A549 (cell line): ENCODE results near the gene TSEN54. TPM values are rescaled to one million over a fixed set of nuclear protein-coding genes. Genes with fewer than 3 reads are reported as not detected.
A peak's percentile ranks its signal among the peaks of the same experiment; 100 is the strongest.

Experiments used
- ATAC-seq, 2 experiments: fragments of 200-7000 bp in 1 of 2; fragments of >200 bp in 1 of 2; cut with Nextera tagmentation in 1 of 2; cut with Tn5 transposase in 1 of 2; 3 replicates each; pipeline versions ENCODE4 v1.8.0 to v1.9.1; 2018 to 2020; ENCODE audit warnings: mild to moderate bottlenecking in 1 of 2, moderate library complexity in 1 of 2
- CTCF ChIA-PET: fragments of 300-600 bp; sonication (Branson Sonifier 250); formaldehyde crosslinking; extraction: SDS; loops from one replicate; lab custom pipeline; 2021; ENCODE audit warnings: antibody characterized with exemption, inconsistent platforms; lab: Yijun Ruan, JAX
- POLR2A ChIA-PET: fragments of 350-600 bp; formaldehyde crosslinking; extraction: SDS; loops from one replicate; lab custom pipeline; 2021; ENCODE audit warnings: antibody characterized with exemption, inconsistent platforms; lab: Yijun Ruan, JAX
- DNase-seq, 2 experiments: peaks; one replicate each; pipeline versions ENCODE4 v3.0.0 to v3.0.0-alpha.2; 2011 to 2016; ENCODE audit warnings: low read depth in 1 of 2, low spot score in 1 of 2
- FAIRE-seq: peaks from 2 replicates; lab custom pipeline; 2011; peaks lifted over from hg19 to GRCh38; lab: Jason Lieb, UNC
- H3K27ac ChIP-seq, 2 experiments: fragments of >200 bp; sonication (Bioruptor Twin); formaldehyde crosslinking; 3 replicates each; pipeline ENCODE4 v1.5.1; 2016 to 2017
- H3K4me1 ChIP-seq: fragments of >200 bp; sonication (Bioruptor Twin); formaldehyde crosslinking; 3 replicates; pipeline ENCODE4 v1.6.1; 2016
- H3K4me2 ChIP-seq: fragments of >200 bp; sonication (Bioruptor Twin); formaldehyde crosslinking; 3 replicates; pipeline ENCODE4 v1.6.1; 2016
- H3K4me3 ChIP-seq: fragments of >200 bp; sonication (Bioruptor Twin); formaldehyde crosslinking; 3 replicates; pipeline ENCODE4 v1.5.1; 2016
- H3K9me3 ChIP-seq: fragments of >200 bp; sonication (Bioruptor Twin); formaldehyde crosslinking; 3 replicates; pipeline ENCODE4 v1.6.1; 2016
- CEBPB ChIP-seq, 2 experiments: fragments of >200 bp in 1 of 2; sonication (Bioruptor Twin) in 1 of 2; formaldehyde crosslinking in 1 of 2; IDR thresholded peaks; 2 replicates each; pipeline ENCODE4 v1.6.1; 2012 to 2016
- CHD2 ChIP-seq: fragments of 150-350 bp; IDR thresholded peaks from 2 replicates; pipeline ENCODE4 v1.6.1; 2014; ENCODE audit warnings: low read length; ENCODE audit not compliant: partially characterized antibody
- CHD4 ChIP-seq: fragments of 200-600 bp; sonication (generic); IDR thresholded peaks from 2 replicates; pipeline ENCODE4 v1.6.1; 2016; ENCODE audit warnings: antibody characterized with exemption, mild to moderate bottlenecking, borderline replicate concordance
- CTCF ChIP-seq: fragments of >200 bp; sonication (Bioruptor Twin); formaldehyde crosslinking; IDR thresholded peaks from 3 replicates; pipeline ENCODE4 v1.5.1; 2016
- HEYL ChIP-seq: fragments of 250-450 bp; sonication (Bioruptor Pico); IDR thresholded peaks from 2 replicates; pipeline ENCODE4 v1.8.0; 2021; ENCODE audit warnings: mild to moderate bottlenecking, moderate library complexity
- HOXB13 ChIP-seq: fragments of 250-450 bp; sonication (Bioruptor Pico); IDR thresholded peaks from 2 replicates; pipeline ENCODE4 v1.5.0; 2020; ENCODE audit warnings: low read depth, mild to moderate bottlenecking, moderate library complexity
- JUN ChIP-seq, 2 experiments: fragments of >200 bp; sonication (Bioruptor Twin); formaldehyde crosslinking; IDR thresholded peaks; 2 replicates in 1 of 2; 3 replicates in 1 of 2; pipeline ENCODE4 v1.6.1; 2016 to 2017
- MAFK ChIP-seq: fragments of 450-650 bp; IDR thresholded peaks from 2 replicates; pipeline ENCODE4 v1.6.1; 2014; ENCODE audit not compliant: partially characterized antibody
- MAX ChIP-seq: IDR thresholded peaks from 2 replicates; pipeline ENCODE4 v1.6.1; 2012
- NFE2L2 ChIP-seq: fragments of 150-350 bp; conservative IDR thresholded peaks from 2 replicates; pipeline ENCODE4 v1.6.1; 2014; ENCODE audit warnings: low read length
- NPAS2 ChIP-seq: fragments of 250-450 bp; sonication (Bioruptor Pico); IDR thresholded peaks from 2 replicates; pipeline ENCODE4 v1.8.0; 2022; ENCODE audit warnings: mild to moderate bottlenecking, moderate library complexity, borderline replicate concordance
- NR3C1 ChIP-seq: fragments of >200 bp; sonication (Bioruptor Twin); formaldehyde crosslinking; IDR thresholded peaks from 3 replicates; pipeline ENCODE4 v1.6.1; 2017
- PHF8 ChIP-seq: fragments of 200-600 bp; sonication (generic); IDR thresholded peaks from 2 replicates; pipeline ENCODE4 v1.6.1; 2016; ENCODE audit warnings: low read depth, mild to moderate bottlenecking, antibody characterized with exemption, moderate library complexity, borderline replicate concordance
- RAD21 ChIP-seq, 2 experiments: fragments of >200 bp in 1 of 2; sonication (Bioruptor Twin) in 1 of 2; formaldehyde crosslinking in 1 of 2; IDR thresholded peaks in 1 of 2; conservative IDR thresholded peaks in 1 of 2; 2 replicates in 1 of 2; 3 replicates in 1 of 2; pipeline ENCODE4 v1.6.1; 2012 to 2018; ENCODE audit warnings: inconsistent platforms in 1 of 2
- SMC3 ChIP-seq: fragments of >200 bp; sonication (Bioruptor Twin); formaldehyde crosslinking; IDR thresholded peaks from 3 replicates; pipeline ENCODE4 v1.6.1; 2018; ENCODE audit warnings: inconsistent platforms
- USF2 ChIP-seq: fragments of 450-650 bp; IDR thresholded peaks from 2 replicates; pipeline ENCODE4 v1.6.1; 2014; ENCODE audit warnings: antibody characterized with exemption
- ZC3H11A ChIP-seq: fragments of 450-650 bp; IDR thresholded peaks from 2 replicates; pipeline ENCODE4 v1.6.1; 2014; ENCODE audit warnings: antibody characterized with exemption, mild to moderate bottlenecking
- ZSCAN20 ChIP-seq: fragments of 250-450 bp; sonication (Bioruptor Pico); IDR thresholded peaks from 2 replicates; pipeline ENCODE4 v1.8.0; 2022; ENCODE audit warnings: mild to moderate bottlenecking, moderate library complexity
- WGBS: methylation state at CpG from one replicate; pipeline ENCODE4 v1.1.6; 2017; ENCODE audit errors: missing lambda C conversion rate; 5-methylcytosine and 5-hydroxymethylcytosine counted together
- polyA plus RNA-seq, 4 experiments: library from polyadenylated mRNA; depleted of rRNA in 3 of 4; stranded (reverse); fragments of >200 nt; fragmentation: RNase III in 1 of 4; extraction: RNeasy Plus Mini Kit Qiagen cat#74134 plus additional on column Dnase treatment in 1 of 4; gene quantifications; 2 replicates in 3 of 4; 3 replicates in 1 of 4; pipeline ENCODE4 v1.2.3, GENCODE V29; 2011 to 2017

Gene TSEN54
- polyA plus RNA-seq, 2 of the 4 experiments (the other 2 are of a cell fraction): 24.8 to 38.4 TPM

GRCh38 chr17:75570772-75571171 is 54.4 kb downstream of the TSEN54 start:
- FAIRE-seq (no peak), DNase-seq (no peak), ATAC-seq (no peak; a peak in 2 of 6 replicates)
- CTCF ChIA-PET: interaction anchor here (0.6 to 1.9 kb wide), 9 partner anchors 8 to 120 kb away, joined by 3 to 7 read pairs (median 3); partner anchors contain the start of gene SMIM5
- H3K27ac ChIP-seq: peak overlapping the region in 1 of 2 experiments; percentile 0; a peak in 1 of 6 replicates
- 93% methylated on average over 10 of the region's 11 CpGs for WGBS
- no peak overlapping the region for H3K4me3 ChIP-seq
- no peaks in the 10 kb centered on the region for H3K4me1 ChIP-seq
- TF ChIP-seq MAFK (no peak), ZSCAN20 (CRISPR knock-in tag) (no peak), USF2 (no peak), HOXB13 (no peak), NFE2L2 (no peak), RAD21 (conservative IDR thresholded peaks at IDR 0.05 in 1 of 2, IDR thresholded peaks at IDR 0.05 in 1 of 2) (no peak), NPAS2 (CRISPR knock-in tag) (no peak), CHD4 (no peak), NR3C1 (no peak), CTCF (no peak), SMC3 (no peak), MAX (no peak), PHF8 (no peak), CHD2 (no peak), HEYL (CRISPR knock-in tag) (no peak), ZC3H11A (no peak), CEBPB (IDR thresholded peaks at IDR 0.05) (no peak), JUN (IDR thresholded peaks at IDR 0.05) (no peak)
- H3K9me3 ChIP-seq: no peaks in the 10 kb centered on the region
- H3K4me2 ChIP-seq: no peak overlapping the region
- POLR2A ChIA-PET: interaction anchor here (0.7 kb wide), 1 partner anchor 78 kb away, joined by 5 read pairs; no protein-coding TSS in a partner anchor

- no peaks in the 10 kb centered on the region for H3K4me1 ChIP-seq
- DNase-seq: no peak
- no peaks in the 10 kb centered on the region for H3K9me3 ChIP-seq
- H3K4me3 ChIP-seq: no peak overlapping the region
- ChIA-PET CTCF (interaction anchor here (0.6 to 1.9 kb wide), 10 partner anchors 9 to 119 kb away, joined by 3 to 7 read pairs (median 3); partner anchors contain the start of genes SMIM5 and TSEN54), POLR2A (interaction anchor here (0.7 kb wide), 1 partner anchor 79 kb away, joined by 5 read pairs; no protein-coding TSS in a partner anchor)
- TF ChIP-seq CTCF: no peak
- 87% methylated on average over 15 of the region's 15 CpGs for WGBS
- H3K27ac ChIP-seq: peak overlapping the region in 1 of 2 experiments; percentile 0; a peak in 1 of 6 replicates
- ATAC-seq: peak in 1 of 2 experiments; percentile 34; a peak in 3 of 6 replicates
- no peak overlapping the region for H3K4me2 ChIP-seq
- FAIRE-seq: no peak
Observed at GRCh38 chr17:75571197-75571884, 55.0 kb downstream of the TSEN54 start.
